HL-60 (cell line): Measurements from ENCODE around the gene CARS2.

ENCODE experiments used
- CTCF ChIP-seq: IDR thresholded peaks from one replicate; pipeline ENCODE4 v1.5.1; 2011; ENCODE audit warnings: low read length, control low read depth, inconsistent platforms; ENCODE audit not compliant: insufficient read depth
- GABPA ChIP-seq: IDR thresholded peaks from 2 replicates; pipeline ENCODE4 v1.6.1; 2012; ENCODE audit warnings: low read depth
- POLR2AphosphoS5 ChIP-seq: IDR thresholded peaks from 2 replicates; pipeline ENCODE4 v1.6.1; 2012; ENCODE audit warnings: low read depth
- REST ChIP-seq: IDR thresholded peaks from 2 replicates; pipeline ENCODE4 v1.6.1; 2012; ENCODE audit warnings: low read depth; ENCODE audit not compliant: insufficient replicate concordance
- SPI1 ChIP-seq: IDR thresholded peaks from 2 replicates; pipeline ENCODE4 v1.6.1; 2012; ENCODE audit warnings: low read depth, mild to moderate bottlenecking, borderline replicate concordance

- TF ChIP-seq POLR2AphosphoS5 (no peak), CTCF (no peak), SPI1 (no peak), REST (no peak), GABPA (no peak)
Measured at GRCh38 chr13:110616103-110617101, 89.5 kb downstream of the CARS2 start.
